B cell (primary cell): ENCODE data around the gene CEPT1. TPM values are rescaled to one million over a fixed set of nuclear protein-coding genes. Genes with fewer than 3 reads are reported as not detected.

ENCODE experiments used
- ATAC-seq: fragments of 200-7000 bp; cut with Tn5 transposase; one replicate; pipeline ENCODE4 v1.10.0; 2021; ENCODE audit warnings: low read depth, mild to moderate bottlenecking, moderate number of reproducible peaks, moderate library complexity
- CTCF ChIA-PET: fragments of 350-600 bp; sonication (Branson Sonifier 250); formaldehyde crosslinking; loops from one replicate; lab custom pipeline; 2021; ENCODE audit warnings: antibody characterized with exemption, inconsistent platforms; lab: Charles Lee
- POLR2A ChIA-PET: fragments of 350-600 bp; sonication (Branson Sonifier 250); formaldehyde crosslinking; loops from one replicate; lab custom pipeline; 2021; ENCODE audit warnings: antibody characterized with exemption; lab: Charles Lee
- DNase-seq: peaks from one replicate; pipeline ENCODE4 v3.0.0; 2013
- H2AFZ ChIP-seq: 2 replicates; pipeline ENCODE4 v1.6.1; 2012; ENCODE audit warnings: mild to moderate bottlenecking, low read depth, low read length; ENCODE audit not compliant: insufficient read depth, poor library complexity, severe bottlenecking
- H3K27ac ChIP-seq, 2 donors: 1 replicate in 1 of 2; 2 replicates in 1 of 2; pipeline ENCODE4 v1.5.1; 2012 to 2013; ENCODE audit warnings: low read length in 2 of 2, mild to moderate bottlenecking in 2 of 2, moderate library complexity in 1 of 2
- H3K27me3 ChIP-seq, 4 experiments: fragments of 200-600 bp in 1 of 4; sonication (generic) in 1 of 4; replicated peaks in 1 of 4; 1 replicate in 2 of 4; 2 replicates in 2 of 4; pipeline versions ENCODE4 v1.6.1 to v1.7.0; 2013 to 2016; ENCODE audit warnings: low read length in 3 of 4, mild to moderate bottlenecking in 2 of 4, mixed read lengths in 1 of 4, moderate library complexity in 1 of 4; ENCODE audit not compliant: insufficient read depth in 4 of 4, control insufficient read depth in 3 of 4; ENCODE audit errors: control extremely low read depth in 1 of 4
- H3K36me3 ChIP-seq, 2 experiments: replicated peaks in 1 of 2; 1 replicate in 1 of 2; 2 replicates in 1 of 2; pipeline versions ENCODE4 v1.6.1 to v1.7.1; 2013; ENCODE audit warnings: low read length in 1 of 2; ENCODE audit not compliant: insufficient read depth in 2 of 2, control insufficient read depth in 1 of 2; ENCODE audit errors: control extremely low read depth in 1 of 2, extremely low read depth in 1 of 2
- H3K4me1 ChIP-seq, 2 donors: fragments of 200-600 bp in 1 of 2; sonication (generic) in 1 of 2; 1 replicate in 1 of 2; 2 replicates in 1 of 2; pipeline versions ENCODE4 v1.5.1 to v1.6.1; 2013 to 2017; ENCODE audit warnings: low read length in 2 of 2; ENCODE audit not compliant: control insufficient read depth in 2 of 2, insufficient read depth in 2 of 2
- H3K4me2 ChIP-seq: replicated peaks from 2 replicates; pipeline ENCODE3; 2012; ENCODE audit warnings: mild to moderate bottlenecking, low read depth, low read length; ENCODE audit not compliant: poor library complexity, severe bottlenecking
- H3K4me3 ChIP-seq, 5 experiments: fragments of 200-600 bp in 1 of 5; sonication (generic) in 1 of 5; 1 replicate in 3 of 5; 2 replicates in 2 of 5; pipeline versions ENCODE4 v1.5.1 to v1.7.0; 2011 to 2016; ENCODE audit warnings: low read length in 4 of 5, mild to moderate bottlenecking in 4 of 5, low read depth in 2 of 5, control low read depth in 1 of 5, moderate library complexity in 1 of 5; ENCODE audit not compliant: insufficient read depth in 1 of 5; ENCODE audit errors: control extremely low read depth in 1 of 5, extremely low read depth in 1 of 5
- H3K79me2 ChIP-seq: fragments of 200-600 bp; sonication (generic); one replicate; pipeline ENCODE4 v1.6.0; 2016; ENCODE audit warnings: low read length; ENCODE audit not compliant: control insufficient read depth, insufficient read depth
- H3K9ac ChIP-seq: fragments of 200-600 bp; sonication (generic); 2 replicates; pipeline ENCODE4 v1.6.1; 2017; ENCODE audit warnings: mild to moderate bottlenecking, low read length, moderate library complexity
- H3K9me3 ChIP-seq, 3 donors: one replicate each; pipeline versions ENCODE4 v1.6.1 to v1.7.1; 2013; ENCODE audit warnings: low read length in 2 of 3; ENCODE audit not compliant: control insufficient read depth in 2 of 3, insufficient read depth in 1 of 3; ENCODE audit errors: control extremely low read depth in 1 of 3
- H4K20me1 ChIP-seq: 2 replicates; pipeline ENCODE4 v1.6.0; 2012; ENCODE audit warnings: mild to moderate bottlenecking, low read length; ENCODE audit not compliant: insufficient read depth, control insufficient read depth, poor library complexity, severe bottlenecking
- H3K27ac Mint-ChIP-seq: one replicate; pipeline ENCODE4 v1.8.0; 2021; ENCODE audit warnings: mixed read lengths
- H3K27me3 Mint-ChIP-seq: one replicate; pipeline ENCODE4 v1.8.0; 2021; ENCODE audit warnings: mixed read lengths
- H3K4me1 Mint-ChIP-seq: one replicate; pipeline ENCODE4 v1.8.0; 2021; ENCODE audit warnings: mixed read lengths
- H3K4me3 Mint-ChIP-seq: one replicate; pipeline ENCODE4 v1.8.0; 2021; ENCODE audit warnings: mixed read lengths
- H3K9me3 Mint-ChIP-seq: one replicate; pipeline ENCODE4 v1.8.0; 2022; ENCODE audit warnings: mixed read lengths; ENCODE audit not compliant: insufficient read depth
- CTCF ChIP-seq: fragments of 200-600 bp; IDR thresholded peaks from one replicate; pipeline ENCODE4 v1.8.0; 2022; ENCODE audit warnings: antibody characterized with exemption, mild to moderate bottlenecking
- EZH2 ChIP-seq: IDR thresholded peaks from 2 replicates; pipeline ENCODE4 v1.6.1; 2012; ENCODE audit warnings: borderline replicate concordance, low read depth, mild to moderate bottlenecking, moderate library complexity, low read length; ENCODE audit not compliant: insufficient read depth, poor library complexity, severe bottlenecking
- WGBS: methylation state at CpG from one replicate; pipeline ENCODE4 v1.1.5; 2013; ENCODE audit warnings: missing lambda C conversion rate; ENCODE audit not compliant: insufficient coverage; 5-methylcytosine and 5-hydroxymethylcytosine counted together
- intact Hi-C: fragments of 100-400 bp; cut with micrococcal nuclease; formaldehyde crosslinking; loops from one replicate; pipeline ENCODE4 v1.10.0; 2022
- polyA plus RNA-seq: library from polyadenylated mRNA; depleted of rRNA; stranded (reverse); fragments of >200 nt; gene quantifications from 2 replicates; pipeline ENCODE4 v1.2.3, GENCODE V29; 2012
- total RNA-seq, 2 donors: library from RNA; stranded (reverse); fragments of 120-200 nt in 1 of 2; gene quantifications; 1 replicate in 1 of 2; 2 replicates in 1 of 2; pipeline versions ENCODE4 v1.2.3 to v1.2.4, GENCODE V29; 2013 to 2022

The CEPT1 gene
- total and polyA plus RNA-seq, 2 donors (not counting 1 experiment from before 2014, with no cell fraction given), result 47.1 to 83.5 TPM

GRCh38 chr1:111191496-111191895, 51.5 kb downstream of the CEPT1 start:
- H2AFZ ChIP-seq, result no peak overlapping the region
- POLR2A ChIA-PET, result interaction anchor here (0.5 to 1.9 kb wide), 4 partner anchors 12 to 54 kb away, joined by 3 to 11 read pairs (median 4); no protein-coding TSS in a partner anchor
- no peak overlapping the region for H3K4me3 Mint-ChIP-seq
- H3K9ac ChIP-seq, result no peak overlapping the region
- no peaks in the 10 kb centered on the region for H3K27me3 Mint-ChIP-seq
- intact Hi-C loops, result no loop called here
- TF ChIP-seq EZH2 (no peak), CTCF (no peak)
- CTCF ChIA-PET, result interaction anchor here (0.9 to 2.1 kb wide), 7 partner anchors 12 to 213 kb away, joined by 3 to 6 read pairs (median 4); no protein-coding TSS in a partner anchor
- peaks cover 72% of the 10 kb centered on the region for H3K4me1 Mint-ChIP-seq
- no peak overlapping the region for H3K4me2 ChIP-seq
- peak overlapping the region; percentile 89 for H3K27ac Mint-ChIP-seq
- DNase-seq, result no peak
- peaks cover 4% of the 10 kb centered on the region for H3K79me2 ChIP-seq
- no peaks in the 10 kb centered on the region for H3K9me3 Mint-ChIP-seq
- WGBS, result 100% methylated on average over 1 of the region's 3 CpGs
- no peaks in the 10 kb centered on the region for H3K27me3 ChIP-seq
- no peak overlapping the region for H3K4me3 ChIP-seq
- no peaks in the 10 kb centered on the region for H4K20me1 ChIP-seq
- peaks cover 0 to 95% of the 10 kb centered on the region in 2 experiments for H3K36me3 ChIP-seq
- peaks cover 26 to 61% of the 10 kb centered on the region in 2 donors for H3K4me1 ChIP-seq
- peak overlapping the region in 1 of 2 donors; percentile 86 for H3K27ac ChIP-seq
- ATAC-seq, result no peak
- no peaks in the 10 kb centered on the region for H3K9me3 ChIP-seq

GRCh38 chr1:111192074-111192473, 52.1 kb downstream of the CEPT1 start:
- Histone ChIP-seq H4K20me1 (no peaks in the 10 kb centered on the region), H3K9me3 (no peaks in the 10 kb centered on the region), H3K9ac (no peak overlapping the region), H3K27me3 (no peaks in the 10 kb centered on the region), H3K36me3 (peaks cover 0 to 95% of the 10 kb centered on the region in 2 experiments), H3K4me2 (peak overlapping the region; percentile 54), H3K79me2 (peaks cover 4% of the 10 kb centered on the region), H3K4me1 (peaks cover 26 to 66% of the 10 kb centered on the region in 2 donors), H2AFZ (no peak overlapping the region), H3K4me3 (no peak overlapping the region), H3K27ac (peak overlapping the region; percentile 68 to 86)
- no peak for TF ChIP-seq CTCF
- no peak for TF ChIP-seq EZH2
- POLR2A ChIA-PET, result interaction anchor here (0.5 to 1.9 kb wide), 4 partner anchors 12 to 54 kb away, joined by 3 to 11 read pairs (median 4); no protein-coding TSS in a partner anchor
- peaks cover 74% of the 10 kb centered on the region for H3K4me1 Mint-ChIP-seq
- no peaks in the 10 kb centered on the region for H3K27me3 Mint-ChIP-seq
- no peak overlapping the region for H3K4me3 Mint-ChIP-seq
- DNase-seq (no peak), ATAC-seq (no peak)
- peak overlapping the region; percentile 89 for H3K27ac Mint-ChIP-seq
- H3K9me3 Mint-ChIP-seq, result no peaks in the 10 kb centered on the region
- WGBS, result 100% methylated on average over 3 of the region's 5 CpGs
- intact Hi-C loops, result no loop called here
- CTCF ChIA-PET, result interaction anchor here (0.9 to 2.1 kb wide), 7 partner anchors 8 to 142 kb away, joined by 3 to 6 read pairs (median 4); no protein-coding TSS in a partner anchor
